Activated T-cell treated with anti-CD3 and anti-CD28 coated beads, Interleukin-2, amount 50 U/mL, for 1 hour (primary cell): ENCODE data around the gene OR2L8.

Experiments used
- DNase-seq: peaks from one replicate; pipeline ENCODE4 v3.0.0-alpha.2; 2020

The OR2L8 gene

DNA sequence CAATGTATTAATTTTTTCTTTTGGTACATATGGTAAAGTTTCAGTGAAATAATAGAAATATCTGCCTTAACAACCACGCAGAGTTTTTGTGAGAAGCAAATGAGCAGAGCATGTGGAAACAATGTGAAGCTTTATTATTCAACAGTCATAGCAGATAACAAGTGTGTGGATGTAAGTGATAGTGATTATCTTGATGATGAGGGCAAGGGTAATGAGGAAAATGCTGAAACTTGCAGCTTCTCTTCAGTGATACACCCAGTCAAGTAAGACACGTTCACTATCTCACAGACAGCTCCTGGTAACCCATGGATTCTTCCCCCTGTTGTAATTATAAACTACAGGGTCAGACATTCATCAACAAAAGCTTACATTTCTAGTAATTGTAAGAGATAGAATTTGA lies 50.2 kb downstream of the OR2L8 start:
- no peak for DNase-seq
